Skin epidermis (tissue), 12 donors: ENCODE measurements around the gene PCARE.
"Not testable (repeated sequence)": the region's sequence is repeated elsewhere in the genome, so short reads cannot be mapped to it uniquely, and the experiment has no call there.

ENCODE experiments used
- H3K27ac ChIP-seq, 21 experiments: fragments of 200-600 bp; sonication (generic) in 11 of 21; one replicate each; pipeline ENCODE4 v1.5.0; 2020; ENCODE audit warnings: mild to moderate bottlenecking in 3 of 21, inconsistent platforms in 2 of 21, moderate library complexity in 2 of 21
- H3K4me3 ChIP-seq, 7 experiments: fragments of 200-600 bp; sonication (generic) in 2 of 7; one replicate each; pipeline ENCODE4 v1.5.0; 2020; ENCODE audit warnings: inconsistent platforms in 2 of 7, mild to moderate bottlenecking in 2 of 7, moderate library complexity in 1 of 7

PCARE gene

DNA sequence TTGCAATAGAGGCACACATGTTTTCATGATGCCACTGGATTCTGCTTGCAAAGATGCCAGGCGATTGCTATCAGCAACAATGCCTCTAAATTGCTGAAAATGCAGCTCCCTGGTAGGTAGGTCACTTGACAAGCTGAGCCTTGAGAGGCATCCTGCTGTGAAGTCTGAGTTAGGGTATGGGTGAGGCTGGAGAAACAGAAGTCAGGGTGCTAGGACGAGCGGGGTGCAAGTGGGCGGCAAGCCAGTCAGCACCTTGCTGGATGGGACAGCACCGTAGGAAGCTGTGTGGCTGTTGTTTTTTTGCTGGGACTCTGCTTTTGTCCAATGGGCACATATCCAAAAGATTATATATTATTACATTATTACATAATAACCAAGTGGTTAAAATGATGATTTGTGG, 30.4 kb upstream of the PCARE start:
- no peak overlapping the region for H3K27ac ChIP-seq
- no peak overlapping the region for H3K4me3 ChIP-seq

DNA sequence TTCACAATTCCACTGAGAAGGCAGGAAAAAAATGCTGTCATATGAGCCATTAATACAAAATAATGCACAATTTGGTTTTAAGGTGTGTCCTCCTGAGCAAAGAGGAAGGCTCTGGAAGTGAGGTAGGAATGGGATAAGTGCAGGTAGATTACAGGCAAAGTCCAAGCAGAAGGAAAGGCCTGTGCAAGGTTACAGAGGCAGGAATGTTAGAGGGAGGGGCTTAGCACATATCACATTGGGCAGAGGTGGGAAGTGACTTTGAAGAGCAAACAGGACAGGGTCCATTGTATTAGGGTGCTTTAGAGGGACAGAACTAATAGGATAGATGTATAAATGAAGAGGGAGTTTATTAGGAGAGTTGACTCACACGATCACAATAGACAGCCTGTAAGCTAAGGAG, 26.2 kb upstream of the PCARE start:
- Histone ChIP-seq H3K27ac (no peak overlapping the region), H3K4me3 (no peak overlapping the region)

DNA sequence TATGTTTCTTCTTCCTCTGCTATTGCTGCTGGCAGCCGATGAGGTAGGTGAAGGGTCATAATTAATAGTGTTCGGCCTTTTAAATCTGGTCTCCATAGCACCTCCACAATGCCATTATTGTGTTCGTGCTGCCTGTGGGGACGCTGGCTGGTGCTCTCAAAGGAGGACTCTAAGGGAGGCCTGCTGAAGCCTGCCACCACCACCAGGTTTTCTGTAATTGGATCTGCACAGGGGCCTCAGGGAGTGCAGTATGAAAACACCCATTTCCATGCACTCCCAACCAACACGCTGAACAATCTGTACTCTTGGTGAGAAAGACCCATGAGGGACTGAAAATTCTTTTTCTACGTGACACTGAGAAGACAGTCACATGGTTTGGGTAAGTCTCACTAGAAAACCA, 23.2 kb upstream of the PCARE start:
- H3K27ac ChIP-seq = no peak overlapping the region
- H3K4me3 ChIP-seq = no peak overlapping the region

DNA sequence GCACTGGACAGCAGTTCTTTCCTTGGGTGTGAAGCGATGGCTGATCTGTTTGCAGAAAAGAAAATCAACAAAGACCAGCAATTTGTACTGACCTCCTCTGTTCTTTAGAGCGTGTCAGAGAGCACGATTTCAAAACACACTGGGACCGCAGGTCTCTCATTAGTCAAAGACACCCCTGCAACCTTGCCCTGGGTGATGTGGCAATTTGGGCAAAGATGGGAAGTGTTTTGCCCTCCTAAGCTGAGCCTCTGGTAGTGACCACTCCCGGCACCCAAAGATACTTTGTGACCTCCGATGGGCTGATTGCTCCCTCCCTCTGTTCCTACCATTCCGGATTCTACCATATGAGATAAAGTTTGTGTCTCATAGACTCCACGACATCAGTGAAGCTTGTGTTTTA, 22.6 kb upstream of the PCARE start:
- H3K4me3 ChIP-seq = no peak overlapping the region
- H3K27ac ChIP-seq = no peak overlapping the region

DNA sequence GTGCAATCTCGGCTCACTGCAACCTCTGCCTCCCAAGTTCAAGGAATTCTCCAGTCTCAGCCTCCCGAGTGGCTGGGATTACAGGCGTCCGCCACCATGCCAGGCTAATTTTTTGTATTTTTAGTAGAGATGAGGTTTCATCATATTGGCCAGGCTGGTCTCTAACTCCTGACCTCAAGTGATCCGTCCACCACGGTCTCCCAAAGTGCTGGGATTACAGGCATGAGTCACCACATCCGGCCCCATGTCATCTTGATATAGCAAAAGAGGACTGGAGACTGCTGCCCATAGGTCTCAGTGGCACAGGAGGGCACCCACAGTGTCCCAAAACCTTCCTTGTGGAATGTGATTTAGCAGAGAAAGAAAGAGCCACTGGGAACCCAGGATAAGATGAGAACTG, 16.0 kb upstream of the PCARE start:
- H3K4me3 ChIP-seq, H3K27ac ChIP-seq: not testable (repeated sequence)

DNA sequence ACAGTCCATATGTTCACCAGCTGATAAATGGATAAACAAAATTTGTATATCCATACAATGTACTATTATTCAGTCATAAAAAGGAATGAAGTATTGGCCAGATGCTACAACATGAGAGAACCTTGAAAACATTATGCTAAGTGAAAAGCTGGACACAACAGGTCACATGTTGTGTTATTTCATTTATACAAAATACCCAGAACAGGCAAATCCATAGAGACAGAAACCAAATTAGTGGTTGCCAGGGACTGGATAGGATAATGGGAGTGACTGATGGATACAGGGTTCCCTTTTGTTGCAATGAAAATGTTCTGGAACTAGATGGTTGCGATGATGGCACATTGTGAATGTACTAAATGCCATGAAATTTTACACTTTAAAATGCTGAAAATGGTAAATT, 10.2 kb upstream of the PCARE start:
- H3K27ac ChIP-seq = no peak overlapping the region
- H3K4me3 ChIP-seq = no peak overlapping the region

DNA sequence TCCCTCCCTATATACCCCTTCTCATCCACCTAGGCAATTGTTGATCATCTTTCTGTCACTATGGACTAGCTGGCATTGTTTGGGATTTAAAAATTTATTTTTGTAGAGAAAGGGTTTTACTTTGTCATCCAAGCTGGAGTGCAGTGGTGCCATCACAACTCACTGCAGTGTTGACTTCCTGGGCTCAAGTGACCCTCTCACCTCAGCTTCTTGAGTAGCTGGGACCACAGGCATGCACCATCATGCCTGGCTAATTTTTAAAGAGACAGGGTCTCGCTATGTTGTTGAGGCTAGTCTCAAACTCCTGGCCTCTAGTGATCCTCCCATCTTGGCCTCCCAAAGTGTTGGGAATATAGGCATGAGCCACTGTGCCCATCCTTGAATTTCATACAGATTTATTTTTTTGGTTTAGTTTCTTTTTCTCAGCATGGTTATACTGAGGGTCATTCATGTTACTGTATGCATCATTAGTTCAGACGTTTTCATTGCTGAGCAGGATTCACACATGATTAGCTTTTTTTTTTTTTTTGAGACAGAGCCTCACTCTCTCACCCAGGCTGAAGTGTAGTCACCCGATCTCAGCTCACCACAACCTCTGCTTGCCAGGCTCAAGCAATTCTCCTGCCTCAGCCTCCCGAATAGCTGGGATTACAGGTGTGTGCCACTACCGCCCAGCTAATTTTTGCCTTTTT, 8.6 kb upstream of the PCARE start:
- Histone ChIP-seq H3K27ac (no peak overlapping the region), H3K4me3 (no peak overlapping the region)

DNA sequence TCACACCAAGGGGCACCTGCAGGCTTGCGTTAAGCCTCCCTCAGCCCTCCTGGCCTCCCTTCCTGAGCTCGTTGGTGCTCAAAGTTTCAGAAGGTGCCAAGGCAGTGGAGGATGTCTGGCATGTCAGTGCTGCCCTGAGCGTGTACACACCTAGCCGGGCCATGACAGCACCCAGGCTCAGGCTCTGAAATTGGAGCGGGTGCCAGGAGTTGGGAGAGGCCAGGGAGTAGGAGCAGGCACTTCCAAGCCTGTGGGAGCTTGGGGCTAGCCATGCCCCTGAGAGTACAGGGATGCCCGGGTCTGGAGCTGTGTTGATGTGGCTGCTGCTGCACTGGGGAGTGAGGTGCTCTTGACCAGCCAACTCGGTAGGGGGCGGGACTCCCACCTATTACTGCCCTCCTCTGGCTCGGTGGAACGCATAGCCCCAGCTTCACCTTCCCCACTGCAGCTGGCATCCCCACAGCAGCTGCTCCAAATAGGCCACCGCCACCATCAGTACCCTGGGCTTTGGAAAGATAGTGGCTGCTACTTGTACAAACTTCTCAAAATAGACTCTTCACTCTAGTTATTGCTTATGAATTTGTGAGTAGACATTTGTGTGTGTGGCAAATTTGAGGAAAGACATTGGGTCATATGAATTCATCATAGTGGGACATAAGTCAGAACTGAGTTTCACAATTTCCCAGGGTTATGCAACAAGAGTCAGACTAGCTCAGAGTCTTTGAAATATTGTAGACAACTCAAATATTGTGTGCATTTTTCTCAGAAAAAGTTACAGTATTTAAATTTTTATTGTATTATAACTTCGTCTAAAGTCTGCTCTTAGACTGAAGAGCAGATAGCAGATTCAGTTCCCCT, 6.8 kb upstream of the PCARE start:
- H3K27ac ChIP-seq = no peak overlapping the region
- H3K4me3 ChIP-seq = no peak overlapping the region

DNA sequence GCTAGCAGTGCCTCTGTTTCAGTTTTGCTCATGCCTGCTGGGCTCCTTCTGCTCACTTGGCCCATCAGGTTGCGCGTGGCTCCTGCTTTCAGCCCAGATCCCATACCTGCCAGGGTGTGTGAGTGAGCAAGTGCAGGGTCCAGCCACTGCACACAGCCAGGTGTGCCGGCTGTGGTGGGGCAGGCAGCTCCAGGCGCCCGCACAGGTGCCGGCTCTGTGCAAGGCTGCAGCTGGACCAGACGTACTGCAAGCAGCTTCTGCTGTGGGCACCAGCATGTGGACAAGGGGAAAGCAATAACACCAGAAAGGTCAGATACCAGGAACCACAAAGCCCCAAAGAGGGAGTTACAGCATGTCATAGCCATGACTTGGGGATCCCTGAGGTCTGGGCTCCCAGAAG, 5.6 kb upstream of the PCARE start:
- Histone ChIP-seq H3K4me3 (no peak overlapping the region), H3K27ac (no peak overlapping the region)

DNA sequence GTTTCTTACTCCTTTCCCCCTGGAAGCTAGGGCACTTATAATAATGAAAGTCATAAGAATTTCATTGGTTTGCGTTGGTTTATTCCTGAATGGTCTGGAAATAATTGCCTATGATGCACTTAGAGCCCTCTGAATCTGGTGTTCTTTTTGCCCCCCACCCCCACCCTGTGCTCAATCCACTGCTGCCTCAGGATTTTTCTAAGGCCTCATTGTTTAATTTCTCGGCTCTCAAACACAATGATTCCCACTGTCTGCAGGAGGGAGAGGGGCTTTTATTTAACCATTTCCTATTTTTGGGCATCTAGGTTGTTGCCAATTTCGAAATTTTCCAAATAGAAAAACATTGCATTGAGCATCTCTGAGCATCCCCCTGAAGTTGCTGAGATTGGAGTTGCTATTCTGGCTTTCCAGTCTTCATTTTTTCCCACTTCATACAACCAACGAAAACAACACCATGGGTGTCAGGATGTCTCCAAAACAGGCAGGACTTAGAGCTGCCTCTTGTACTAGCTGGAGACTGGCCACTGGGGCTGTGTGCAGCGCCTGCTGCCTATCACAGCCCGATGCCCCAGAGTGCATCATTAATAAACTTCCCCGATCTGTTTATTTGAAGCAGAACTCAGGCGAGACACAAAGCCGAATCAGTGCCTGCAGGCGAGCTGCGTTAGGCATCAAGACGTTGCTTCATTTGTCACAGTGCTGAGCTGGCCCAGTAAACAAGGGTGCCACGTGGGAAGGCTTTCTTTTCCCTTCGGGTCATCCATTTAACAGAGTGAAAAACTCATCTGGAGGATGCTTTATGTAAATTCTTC, 1.8 kb upstream of the PCARE start:
- no peak overlapping the region for H3K27ac ChIP-seq
- H3K4me3 ChIP-seq = no peak overlapping the region

DNA sequence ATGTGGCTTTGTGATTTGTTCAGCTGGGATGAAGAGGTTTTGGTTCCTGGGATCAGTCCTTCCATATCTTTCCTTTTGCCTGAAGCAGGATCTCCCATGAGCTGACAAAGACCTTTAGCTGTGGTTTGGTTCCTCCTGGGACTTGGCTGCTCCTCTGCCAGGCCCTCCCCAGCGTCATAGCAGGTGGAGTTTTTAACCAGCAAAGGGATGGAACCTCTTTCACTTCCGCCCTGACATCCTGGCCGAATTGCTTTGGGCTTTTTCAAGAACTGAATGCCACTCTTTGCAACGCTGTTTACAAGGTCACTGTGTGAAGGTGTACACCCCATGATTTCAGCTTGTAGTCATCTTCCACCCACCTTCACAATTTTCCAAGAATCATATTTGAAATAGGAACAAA, 390 bp downstream of the PCARE start:
- no peak overlapping the region for H3K4me3 ChIP-seq
- H3K27ac ChIP-seq = no peak overlapping the region

DNA sequence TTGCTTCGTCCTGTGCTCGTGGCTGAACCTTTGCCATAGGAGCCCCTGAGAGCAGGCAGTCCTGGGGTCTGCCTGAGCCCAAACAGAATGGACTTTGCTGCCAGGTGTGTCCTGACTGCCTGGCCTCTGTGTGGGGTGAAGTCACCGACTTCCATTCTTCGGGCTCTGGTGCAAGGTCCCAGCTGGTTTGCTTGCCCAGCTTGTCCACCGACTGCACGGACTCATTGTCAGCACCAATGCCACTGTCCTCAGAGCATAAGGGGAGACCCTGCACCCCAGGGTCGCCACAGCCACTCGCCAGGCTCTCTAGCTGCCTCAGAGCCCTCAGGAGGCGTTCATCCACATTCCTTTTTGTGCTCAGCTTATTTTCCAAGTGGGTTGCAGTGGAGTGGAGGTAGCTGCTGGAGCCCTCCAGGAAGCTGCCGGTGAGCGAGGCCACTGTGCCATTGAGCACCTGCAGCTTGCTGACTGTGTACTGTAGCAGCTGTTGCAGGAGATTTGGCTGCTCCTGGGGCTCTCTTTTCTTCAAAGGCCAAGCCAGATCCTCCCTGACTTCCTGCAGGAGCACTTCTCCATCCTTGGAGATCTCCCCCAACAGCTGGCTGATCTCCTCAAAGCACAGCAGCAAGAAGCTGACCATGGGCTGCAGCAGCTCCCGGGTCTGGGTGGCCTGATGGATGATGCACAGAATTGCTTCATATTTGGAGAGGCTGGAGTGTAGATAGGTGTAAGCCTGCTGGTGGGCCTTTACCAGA, 1.2 kb downstream of the PCARE start:
- Histone ChIP-seq H3K27ac (no peak overlapping the region), H3K4me3 (no peak overlapping the region)

DNA sequence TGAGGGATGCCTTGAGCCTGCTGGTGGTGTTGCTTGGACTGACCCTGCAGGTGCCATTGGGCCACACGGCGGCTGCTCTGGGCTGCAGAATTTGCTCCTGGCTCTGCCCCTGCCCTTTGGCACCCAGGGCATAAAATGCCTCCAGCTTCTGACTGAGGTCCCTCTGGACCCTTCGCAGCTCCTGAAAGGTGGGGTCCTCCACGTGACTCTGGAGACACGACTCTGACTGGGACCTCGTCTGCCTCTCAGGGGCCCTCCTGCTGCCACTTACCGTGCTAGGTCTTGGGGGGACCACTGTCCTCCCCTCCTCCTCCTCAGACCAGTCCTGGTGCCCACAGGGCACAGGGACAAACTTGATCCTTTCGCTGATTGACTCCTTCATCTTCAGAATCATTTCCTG, 2.1 kb downstream of the PCARE start:
- Histone ChIP-seq H3K27ac (no peak overlapping the region), H3K4me3 (no peak overlapping the region)

DNA sequence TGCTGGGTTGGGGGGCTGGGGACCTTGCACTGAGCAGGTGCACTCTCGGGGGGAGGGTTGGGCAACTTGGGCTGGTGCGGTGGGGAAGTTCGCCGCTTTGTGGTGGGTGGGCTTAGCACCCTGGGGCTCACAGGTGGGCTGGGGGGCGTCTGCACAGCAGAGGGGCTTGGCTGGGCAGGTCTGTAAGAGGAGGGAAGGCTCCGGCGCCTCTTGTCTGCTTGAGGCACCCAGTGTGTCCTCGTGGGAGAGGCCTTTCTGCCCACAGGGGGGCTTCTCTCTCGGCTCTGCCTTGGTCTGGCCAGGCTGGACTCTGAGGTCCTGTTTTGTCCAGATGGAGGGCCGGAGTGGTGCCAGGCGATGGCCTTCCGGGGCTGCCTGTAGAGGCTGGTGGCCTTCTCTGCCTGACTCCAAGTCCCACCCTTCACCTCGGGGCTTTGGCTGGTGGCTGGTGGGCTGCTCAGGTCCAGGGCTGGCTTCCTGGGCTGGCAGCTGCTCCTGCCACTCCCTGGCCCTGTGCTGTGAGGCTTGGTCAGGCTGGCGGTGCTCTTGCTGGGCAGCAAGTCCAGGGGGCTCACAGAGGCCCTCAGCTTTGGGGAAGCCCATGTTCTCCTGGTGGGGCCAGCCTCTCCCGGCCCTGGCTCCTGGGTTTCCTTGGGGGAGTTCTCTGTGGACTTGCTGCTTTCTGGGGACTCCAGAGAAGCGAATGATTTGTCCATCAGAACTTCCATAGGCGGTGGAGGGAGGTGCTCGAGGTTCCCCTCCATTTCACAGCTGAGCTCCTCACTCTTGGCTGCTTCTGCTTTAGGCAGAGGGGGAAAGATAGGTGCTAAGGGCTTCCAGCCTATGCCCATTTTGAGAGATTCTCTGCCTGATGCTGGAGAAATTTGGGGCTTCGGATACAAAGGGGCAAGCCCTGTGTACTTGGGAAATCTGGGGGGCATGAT, 3.0 kb downstream of the PCARE start:
- Histone ChIP-seq H3K27ac (no peak overlapping the region), H3K4me3 (no peak overlapping the region)

DNA sequence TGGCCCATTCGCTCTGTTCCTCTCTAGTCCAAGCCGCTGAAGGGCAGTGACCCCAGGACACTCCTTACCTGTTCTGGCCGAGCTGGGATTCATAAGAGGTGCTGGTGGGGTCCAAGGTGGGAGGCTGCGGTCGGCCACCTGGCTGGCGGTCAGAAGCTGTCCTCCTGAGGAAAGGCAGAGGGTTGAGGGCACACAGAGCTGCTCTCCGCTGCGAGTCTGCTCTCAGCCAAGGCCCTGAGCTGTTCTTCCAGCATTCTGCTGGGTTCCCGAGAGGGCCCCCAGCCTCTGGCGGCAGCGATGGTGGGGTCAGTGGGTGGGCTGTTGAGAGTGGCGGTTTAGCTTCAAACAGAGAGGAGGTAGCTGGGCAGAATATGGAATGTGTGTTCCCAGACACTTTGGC, 3.8 kb downstream of the PCARE start:
- Histone ChIP-seq H3K27ac (no peak overlapping the region), H3K4me3 (no peak overlapping the region)

DNA sequence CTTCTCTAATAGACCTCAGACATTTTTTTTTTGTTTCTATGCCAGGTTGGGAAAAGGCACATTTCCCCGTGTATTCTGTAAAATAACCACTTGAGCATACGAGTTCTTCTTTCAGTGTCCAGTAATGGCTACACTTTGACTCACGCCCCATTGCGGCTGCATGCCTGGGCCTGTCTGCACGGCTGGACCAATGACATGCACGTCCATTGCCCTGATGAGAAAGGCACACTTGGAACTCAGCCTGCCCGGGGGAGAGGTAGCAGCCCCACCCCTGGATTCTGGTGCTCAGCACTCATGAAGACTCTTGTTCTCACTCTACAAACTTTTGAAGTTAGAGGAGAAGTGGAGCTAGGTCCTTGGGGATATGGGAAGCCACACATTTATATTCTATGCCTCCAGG, 5.8 kb downstream of the PCARE start:
- Histone ChIP-seq H3K27ac (peak overlapping the region in 1 of 21 experiments; percentile 89), H3K4me3 (no peak overlapping the region)

DNA sequence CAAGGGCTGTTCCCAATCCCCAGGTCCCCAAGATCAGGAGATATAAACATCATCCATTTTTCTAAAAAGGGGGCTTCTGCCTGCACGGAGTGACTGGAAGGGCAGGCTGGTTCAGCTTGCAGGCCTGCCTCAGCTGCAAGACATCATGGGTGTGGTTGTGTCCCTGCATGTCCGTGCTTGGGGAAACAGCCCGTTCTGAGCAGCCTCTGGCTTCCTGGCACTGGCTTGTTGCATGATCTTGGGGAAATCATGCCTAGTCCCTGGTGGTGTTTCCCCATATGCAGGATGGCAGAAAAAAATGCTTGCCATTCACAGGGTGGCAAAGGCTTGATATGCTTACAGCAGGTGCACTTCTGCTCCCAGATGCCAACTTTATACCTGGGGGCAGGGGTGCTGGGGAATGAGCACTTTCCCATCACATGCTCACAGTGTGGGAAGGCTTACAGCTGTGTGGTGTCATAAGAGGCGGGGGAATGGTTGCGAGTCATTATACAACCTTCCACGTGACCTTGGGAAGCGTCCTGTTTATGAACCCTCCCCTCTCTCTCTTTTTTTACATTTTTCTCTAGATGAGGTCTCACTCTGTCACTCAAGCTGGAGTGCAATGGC, 7.2 kb downstream of the PCARE start:
- Histone ChIP-seq H3K27ac (peak overlapping the region in 20 of 21 experiments; percentile 35 to 89 (median 81)), H3K4me3 (no peak overlapping the region)

DNA sequence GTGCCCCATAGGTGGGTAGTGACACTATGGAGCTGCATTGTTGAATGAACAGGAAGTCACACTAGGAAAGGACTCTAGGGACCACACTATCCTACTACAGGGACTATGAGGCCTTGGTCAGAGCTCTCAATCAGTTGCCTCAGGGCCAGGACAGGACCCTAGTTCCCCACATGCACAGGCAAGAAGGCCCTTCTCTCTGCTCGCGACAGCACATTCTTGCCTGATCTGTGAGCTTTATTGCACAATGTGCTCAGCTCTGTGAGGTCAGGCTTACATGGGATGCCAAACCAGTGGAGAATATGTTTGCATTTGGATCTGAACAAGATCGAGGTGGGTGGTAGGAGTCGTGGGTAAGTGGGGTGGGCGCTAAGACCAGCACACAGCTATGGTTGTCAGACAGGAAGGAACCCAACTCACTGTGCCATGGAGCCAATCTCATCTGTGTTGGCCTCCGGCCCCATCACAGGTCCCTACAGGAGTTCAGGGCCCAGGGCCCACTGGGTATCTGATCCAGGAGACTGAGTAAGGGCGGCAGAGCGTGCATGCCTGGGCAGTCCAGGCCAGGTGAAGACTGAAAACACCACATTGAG, 8.0 kb downstream of the PCARE start:
- peak overlapping the region in 20 of 21 experiments; percentile 35 to 89 (median 81) for H3K27ac ChIP-seq
- no peak overlapping the region for H3K4me3 ChIP-seq
